Muscle of arm (tissue), 12 donors: ENCODE measurements around the gene DCTN4. TPM values are rescaled to one million over a fixed set of nuclear protein-coding genes. Genes with fewer than 3 reads are reported as not detected.

Source experiments
- DNase-seq: peaks from one replicate; pipeline ENCODE4 v3.0.0-alpha.2; 2013
- polyA plus RNA-seq, 12 donors: library from polyadenylated mRNA; unstranded; fragments of 120-200 nt; gene quantifications; one replicate each; pipeline ENCODE4 v1.2.1, GENCODE V29; 2013; ENCODE audit not compliant: insufficient read length in 12 of 12

Gene DCTN4
- polyA plus RNA-seq, 12 donors = 28.2 to 52.4 (median 42.4) TPM; not detected in 1

- DNase-seq = no peak
Measured at GRCh38 chr5:150780187-150780692, 21.4 kb upstream of the DCTN4 start.

- DNase-seq = no peak
Measured at GRCh38 chr5:150779397-150780186, 20.8 kb upstream of the DCTN4 start.

- DNase-seq = peak; percentile 77
Measured at GRCh38 chr5:150778517-150779396, 19.9 kb upstream of the DCTN4 start, which contains the start of gene SMIM3. Gene SMIM3, plus strand, starts transcription at chr5:150778757. Its CDS starts 16,684 bp downstream, at chr5:150795441.

GRCh38 chr5:150778088-150778516, 19.3 kb upstream of the DCTN4 start:
- DNase-seq = no peak

- DNase-seq = no peak
Measured at GRCh38 chr5:150777685-150778084, 18.9 kb upstream of the DCTN4 start.

GRCh38 chr5:150774145-150774544, 15.3 kb upstream of the DCTN4 start:
- no peak for DNase-seq

GRCh38 chr5:150771034-150771795, 12.4 kb upstream of the DCTN4 start:
- DNase-seq = no peak

- no peak for DNase-seq
Measured at GRCh38 chr5:150766251-150766650, 7.4 kb upstream of the DCTN4 start.

GRCh38 chr5:150765799-150766169, 7.0 kb upstream of the DCTN4 start:
- DNase-seq = no peak

GRCh38 chr5:150765011-150765798, 6.4 kb upstream of the DCTN4 start:
- no peak for DNase-seq

- no peak for DNase-seq
Measured at GRCh38 chr5:150764530-150764929, 5.7 kb upstream of the DCTN4 start.

GRCh38 chr5:150763023-150763769, 4.4 kb upstream of the DCTN4 start:
- no peak for DNase-seq

- no peak for DNase-seq
Measured at GRCh38 chr5:150762211-150762610, 3.4 kb upstream of the DCTN4 start.

GRCh38 chr5:150759334-150759583, 442 bp upstream of the DCTN4 start:
- no peak for DNase-seq

- no peak for DNase-seq
Measured at GRCh38 chr5:150758203-150758530, 650 bp downstream of the DCTN4 start.

GRCh38 chr5:150757087-150757649, 1.6 kb downstream of the DCTN4 start:
- DNase-seq = no peak

GRCh38 chr5:150753863-150754262, 5.0 kb downstream of the DCTN4 start:
- no peak for DNase-seq

- DNase-seq = no peak
Measured at GRCh38 chr5:150753463-150753862, 5.4 kb downstream of the DCTN4 start.

GRCh38 chr5:150751096-150751891, 7.5 kb downstream of the DCTN4 start:
- DNase-seq = no peak
